Measurements from ENCODE around the gene ADAM12. TPM values are rescaled to one million over a fixed set of nuclear protein-coding genes. Genes with fewer than 3 reads are reported as not detected.

Gene ADAM12
- total RNA-seq, 4 donors from 2014 or later, result under 0.01 to 1.3 (median 1.0) TPM

- H3K4me3 ChIP-seq, result no peak overlapping the region
- intact Hi-C loops (cut with DNase I), result no loop called here
- H3K9me3 ChIP-seq, result no peaks in the 10 kb centered on the region
- no peak overlapping the region for H3K27ac ChIP-seq (replicated peaks in 1 of 4)
- WGBS, result 93% methylated on average over 5 of the region's 12 CpGs
- no peaks in the 10 kb centered on the region for H3K4me1 ChIP-seq
- TF ChIP-seq EP300 (IDR thresholded peaks at IDR 0.05), result no peak
- no peak for TF ChIP-seq POLR2A (IDR thresholded peaks at IDR 0.05; ENCODE audit: low read depth)
- no peak for TF ChIP-seq POLR2AphosphoS5 (IDR thresholded peaks at IDR 0.05)
- no peak for TF ChIP-seq CTCF (IDR thresholded peaks at IDR 0.05)
- H3K27me3 ChIP-seq, result no peaks in the 10 kb centered on the region
- DNase-seq (ENCODE audit: extremely low spot score), result no peak
- H3K36me3 ChIP-seq, result no peaks in the 10 kb centered on the region
These were observed 390.7 kb downstream of the ADAM12 start for GRCh38 chr10:125997586-125997985.

- no peak for TF ChIP-seq CTCF (IDR thresholded peaks at IDR 0.05)
- TF ChIP-seq POLR2AphosphoS5 (IDR thresholded peaks at IDR 0.05), result no peak
- TF ChIP-seq EP300 (IDR thresholded peaks at IDR 0.05), result no peak
- TF ChIP-seq POLR2A (IDR thresholded peaks at IDR 0.05; ENCODE audit: low read depth), result no peak
- WGBS, result 95% methylated on average over 9 of the region's 9 CpGs
- no peak overlapping the region for H3K27ac ChIP-seq (replicated peaks in 1 of 4)
- intact Hi-C loops (cut with DNase I), result no loop called here
- no peaks in the 10 kb centered on the region for H3K9me3 ChIP-seq
- H3K27me3 ChIP-seq, result no peaks in the 10 kb centered on the region
- no peak overlapping the region for H3K4me3 ChIP-seq
- no peak for DNase-seq (ENCODE audit: extremely low spot score)
- no peaks in the 10 kb centered on the region for H3K36me3 ChIP-seq
- no peaks in the 10 kb centered on the region for H3K4me1 ChIP-seq
These were observed 392.5 kb downstream of the ADAM12 start for GRCh38 chr10:125995726-125996304.

GRCh38 chr10:125994601-125995000 is 393.7 kb downstream of the ADAM12 start:
- intact Hi-C loops (cut with DNase I), result no loop called here

GRCh38 chr10:125992254-125992653 is 396.0 kb downstream of the ADAM12 start:
- no peak overlapping the region for H3K4me3 ChIP-seq
- WGBS, result 78% methylated on average over 7 of the region's 7 CpGs
- H3K27ac ChIP-seq (replicated peaks in 1 of 4), result no peak overlapping the region
- no peaks in the 10 kb centered on the region for H3K36me3 ChIP-seq
- no peaks in the 10 kb centered on the region for H3K4me1 ChIP-seq
- no peaks in the 10 kb centered on the region for H3K27me3 ChIP-seq
- no peak for DNase-seq (ENCODE audit: extremely low spot score)
- H3K9me3 ChIP-seq, result no peaks in the 10 kb centered on the region
- TF ChIP-seq POLR2A (IDR thresholded peaks at IDR 0.05; ENCODE audit: low read depth) (no peak), EP300 (IDR thresholded peaks at IDR 0.05) (no peak), CTCF (IDR thresholded peaks at IDR 0.05) (no peak), POLR2AphosphoS5 (IDR thresholded peaks at IDR 0.05) (no peak)
- intact Hi-C loops (cut with DNase I), result no loop called here

More at GRCh38 chr10:125994601-125995000, 393.7 kb downstream of the ADAM12 start:
- no peak for TF ChIP-seq CTCF (IDR thresholded peaks at IDR 0.05)
- no peak for TF ChIP-seq POLR2AphosphoS5 (IDR thresholded peaks at IDR 0.05)
- TF ChIP-seq EP300 (IDR thresholded peaks at IDR 0.05), result no peak
- no peak for TF ChIP-seq POLR2A (IDR thresholded peaks at IDR 0.05; ENCODE audit: low read depth)
- no peaks in the 10 kb centered on the region for H3K9me3 ChIP-seq
- no peaks in the 10 kb centered on the region for H3K27me3 ChIP-seq
- DNase-seq (ENCODE audit: extremely low spot score), result no peak
- H3K4me3 ChIP-seq, result no peak overlapping the region
- H3K27ac ChIP-seq (replicated peaks in 1 of 4), result no peak overlapping the region
- H3K4me1 ChIP-seq, result no peaks in the 10 kb centered on the region
- 94% methylated on average over 6 of the region's 6 CpGs for WGBS
- no peaks in the 10 kb centered on the region for H3K36me3 ChIP-seq

- Histone ChIP-seq H3K27ac (replicated peaks in 1 of 4) (no peak overlapping the region), H3K4me3 (no peak overlapping the region), H3K9me3 (no peaks in the 10 kb centered on the region), H3K4me1 (no peaks in the 10 kb centered on the region), H3K36me3 (no peaks in the 10 kb centered on the region), H3K27me3 (no peaks in the 10 kb centered on the region)
- DNase-seq (ENCODE audit: extremely low spot score), result no peak
- 92% methylated on average over 1 of the region's 1 CpG for WGBS
- TF ChIP-seq CTCF (IDR thresholded peaks at IDR 0.05) (no peak), POLR2AphosphoS5 (IDR thresholded peaks at IDR 0.05) (no peak), POLR2A (IDR thresholded peaks at IDR 0.05; ENCODE audit: low read depth) (no peak), EP300 (IDR thresholded peaks at IDR 0.05) (no peak)
- intact Hi-C loops (cut with DNase I), result no loop called here
These were observed 396.9 kb downstream of the ADAM12 start for GRCh38 chr10:125991392-125991791.
